H9 (cell line): ENCODE results near the gene MATK. TPM values are rescaled to one million over a fixed set of nuclear protein-coding genes. Genes with fewer than 3 reads are reported as not detected.

Experiments used
- DNase-seq: peaks from one replicate; pipeline ENCODE4 v3.0.0-alpha.2; 2017
- H2AFZ ChIP-seq: one replicate; pipeline ENCODE4 v1.6.1; 2013; ENCODE audit warnings: mild to moderate bottlenecking, low read length, control low read depth, moderate library complexity
- H2AK5ac ChIP-seq: 2 replicates; pipeline ENCODE4 v1.6.1; 2013; ENCODE audit warnings: low read length, control low read depth, mixed read lengths; ENCODE audit not compliant: insufficient read length
- H2BK120ac ChIP-seq: one replicate; pipeline ENCODE4 v1.6.1; 2013; ENCODE audit warnings: low read depth, mild to moderate bottlenecking, low read length, control low read depth, inconsistent platforms; ENCODE audit not compliant: poor library complexity, severe bottlenecking
- H2BK12ac ChIP-seq: 2 replicates; pipeline ENCODE4 v1.6.1; 2013; ENCODE audit warnings: low read length, control low read depth, mixed read lengths, low read depth; ENCODE audit not compliant: insufficient read length
- H2BK15ac ChIP-seq: 2 replicates; pipeline ENCODE4 v1.6.1; 2013; ENCODE audit warnings: low read depth, low read length, control low read depth
- H2BK20ac ChIP-seq: one replicate; pipeline ENCODE4 v1.6.1; 2013; ENCODE audit warnings: low read depth, mild to moderate bottlenecking, low read length, control low read depth, inconsistent platforms; ENCODE audit not compliant: poor library complexity, severe bottlenecking
- H2BK5ac ChIP-seq: 2 replicates; pipeline ENCODE4 v1.6.1; 2013; ENCODE audit warnings: low read length, control low read depth, mixed read lengths; ENCODE audit not compliant: insufficient read length
- H3K14ac ChIP-seq: 2 replicates; pipeline ENCODE4 v1.6.1; 2013; ENCODE audit warnings: low read length, control low read depth; ENCODE audit not compliant: insufficient read depth
- H3K18ac ChIP-seq: 2 replicates; pipeline ENCODE4 v1.6.1; 2013; ENCODE audit warnings: low read depth, mild to moderate bottlenecking, mixed read lengths, low read length, control low read depth; ENCODE audit not compliant: insufficient read length
- H3K23ac ChIP-seq: 2 replicates; pipeline ENCODE4 v1.6.1; 2013; ENCODE audit warnings: low read length, control low read depth, mixed read lengths, low read depth; ENCODE audit not compliant: insufficient read length
- H3K23me2 ChIP-seq: 2 replicates; pipeline ENCODE4 v1.6.1; 2013; ENCODE audit warnings: low read depth, mild to moderate bottlenecking, mixed read lengths, low read length, control low read depth; ENCODE audit not compliant: insufficient read length, poor library complexity, severe bottlenecking
- H3K27ac ChIP-seq: 2 replicates; pipeline ENCODE4 v1.5.1; 2013; ENCODE audit warnings: low read length, control low read depth, mixed read lengths, low read depth; ENCODE audit not compliant: insufficient read length
- H3K27me3 ChIP-seq: 2 replicates; pipeline ENCODE4 v1.6.1; 2013; ENCODE audit warnings: low read length, control low read depth, inconsistent platforms; ENCODE audit not compliant: insufficient read depth
- H3K4ac ChIP-seq: 2 replicates; pipeline ENCODE4 v1.6.1; 2013; ENCODE audit warnings: low read depth, mild to moderate bottlenecking, control low read depth, inconsistent platforms, low read length, moderate library complexity
- H3K4me1 ChIP-seq: 2 replicates; pipeline ENCODE4 v1.6.1; 2013; ENCODE audit warnings: low read length, control low read depth, inconsistent platforms; ENCODE audit not compliant: insufficient read depth
- H3K4me2 ChIP-seq: 2 replicates; pipeline ENCODE4 v1.6.1; 2013; ENCODE audit warnings: low read length, control low read depth, mixed read lengths; ENCODE audit not compliant: insufficient read length, insufficient read depth
- H3K56ac ChIP-seq: 2 replicates; pipeline ENCODE4 v1.6.1; 2013; ENCODE audit warnings: low read depth, mild to moderate bottlenecking, mixed read lengths, low read length, control low read depth; ENCODE audit not compliant: insufficient read length
- H3K79me1 ChIP-seq: 2 replicates; pipeline ENCODE4 v1.6.1; 2013; ENCODE audit warnings: low read depth, mild to moderate bottlenecking, moderate library complexity, low read length, control low read depth, inconsistent platforms; ENCODE audit not compliant: insufficient read depth, poor library complexity, severe bottlenecking
- H3K79me2 ChIP-seq: 2 replicates; pipeline ENCODE4 v1.6.1; 2013; ENCODE audit warnings: low read length, control low read depth, inconsistent platforms; ENCODE audit not compliant: insufficient read depth
- H3K9ac ChIP-seq: 2 replicates; pipeline ENCODE4 v1.6.1; 2013; ENCODE audit warnings: low read length, control low read depth, mixed read lengths; ENCODE audit not compliant: insufficient read length; ENCODE audit errors: extremely low read depth
- H3K9me3 ChIP-seq: one replicate; pipeline ENCODE4 v1.6.1; 2013; ENCODE audit warnings: low read depth, low read length, inconsistent platforms; ENCODE audit not compliant: control insufficient read depth
- H3T11ph ChIP-seq: one replicate; pipeline ENCODE4 v1.6.1; 2013; ENCODE audit warnings: mild to moderate bottlenecking, low read length, control low read depth, inconsistent platforms
- H4K20me1 ChIP-seq: one replicate; pipeline ENCODE4 v1.6.1; 2013; ENCODE audit not compliant: control insufficient read depth, insufficient read length, insufficient read depth
- H4K5ac ChIP-seq: 2 replicates; pipeline ENCODE4 v1.6.1; 2013; ENCODE audit warnings: low read depth, mild to moderate bottlenecking, mixed read lengths, low read length, control low read depth; ENCODE audit not compliant: insufficient read length
- H4K8ac ChIP-seq: replicated peaks from 2 replicates; pipeline ENCODE4 v1.6.1; 2013; ENCODE audit warnings: low read length, control low read depth, mixed read lengths, low read depth; ENCODE audit not compliant: insufficient read length
- H4K91ac ChIP-seq: 2 replicates; pipeline ENCODE4 v1.6.1; 2013; ENCODE audit warnings: low read depth, mild to moderate bottlenecking, moderate library complexity, mixed read lengths, low read length, control low read depth; ENCODE audit not compliant: insufficient read length
- H3K27ac Mint-ChIP-seq, 3 experiments: 2 replicates in 2 of 3; 3 replicates in 1 of 3; pipeline ENCODE4 v1.8.0; 2020 to 2021; ENCODE audit warnings: mixed read lengths in 3 of 3, mild to moderate bottlenecking in 1 of 3, moderate library complexity in 1 of 3
- H3K27me3 Mint-ChIP-seq: 2 replicates; pipeline ENCODE4 v1.8.0; 2021; ENCODE audit warnings: low read depth, mild to moderate bottlenecking, moderate library complexity, mixed read lengths
- H3K36me3 Mint-ChIP-seq, 3 experiments: 2 replicates in 2 of 3; 3 replicates in 1 of 3; pipeline ENCODE4 v1.8.0; 2020 to 2021; ENCODE audit warnings: low read depth in 3 of 3, mixed read lengths in 3 of 3; ENCODE audit not compliant: insufficient read depth in 1 of 3
- H3K4me1 Mint-ChIP-seq, 2 experiments: 2 replicates each; pipeline ENCODE4 v1.8.0; 2020; ENCODE audit warnings: mixed read lengths in 2 of 2
- H3K4me3 Mint-ChIP-seq, 2 experiments: 2 replicates in 1 of 2; 3 replicates in 1 of 2; pipeline ENCODE4 v1.8.0; 2020 to 2021; ENCODE audit warnings: mild to moderate bottlenecking in 2 of 2, mixed read lengths in 2 of 2, moderate library complexity in 1 of 2
- H3K9me3 Mint-ChIP-seq, 2 experiments: 2 replicates in 1 of 2; 3 replicates in 1 of 2; pipeline ENCODE4 v1.8.0; 2020; ENCODE audit warnings: mild to moderate bottlenecking in 2 of 2, mixed read lengths in 2 of 2, moderate library complexity in 1 of 2
- CTCF ChIP-seq: fragments of 200-600 bp; sonication (generic); conservative IDR thresholded peaks from 3 replicates; pipeline ENCODE4 v1.8.0; 2021; ENCODE audit warnings: antibody characterized with exemption, mild to moderate bottlenecking
- WGBS: extraction: QIAGEN DNeasy Blood & Tissue Kit; methylation state at CpG from one replicate; pipeline ENCODE4 v1.1.7; 2013; ENCODE audit warnings: missing lambda C conversion rate, low lambda C conversion rate, mixed read lengths; ENCODE audit not compliant: insufficient read length; ENCODE audit errors: extremely low coverage; 5-methylcytosine and 5-hydroxymethylcytosine counted together
- total RNA-seq: library from RNA; stranded (reverse); gene quantifications from 2 replicates; pipeline ENCODE4 v1.2.1, GENCODE V29; 2021

Gene MATK
- total RNA-seq, 1 experiment from 2014 or later: 13.5 TPM

- no peak for DNase-seq
- Histone ChIP-seq H3K18ac (no peak overlapping the region), H2BK120ac (no peak overlapping the region), H4K8ac (no peak overlapping the region), H2BK12ac (no peak overlapping the region), H4K5ac (no peak overlapping the region), H4K91ac (no peak overlapping the region), H2BK15ac (no peak overlapping the region), H3K4ac (no peak overlapping the region), H4K20me1 (no peaks in the 10 kb centered on the region), H2BK20ac (no peak overlapping the region), H3K23ac (no peak overlapping the region), H3K79me2 (no peaks in the 10 kb centered on the region), H3K79me1 (no peaks in the 10 kb centered on the region), H2AK5ac (no peak overlapping the region), H3T11ph (no peak overlapping the region), H3K9ac (no peak overlapping the region), H3K56ac (no peak overlapping the region), H2AFZ (no peak overlapping the region), H3K23me2 (no peaks in the 10 kb centered on the region), H3K14ac (no peak overlapping the region), H3K27ac (no peak overlapping the region), H3K27me3 (no peaks in the 10 kb centered on the region), H2BK5ac (no peak overlapping the region), H3K4me1 (no peaks in the 10 kb centered on the region), H3K4me2 (no peak overlapping the region), H3K9me3 (no peaks in the 10 kb centered on the region)
- Mint-ChIP-seq H3K4me3 (no peak overlapping the region), H3K36me3 (peaks cover 6 to 15% (median 12%) of the 10 kb centered on the region in 3 experiments; a peak in 5 of 7 replicates), H3K4me1 (peaks cover 7 to 15% of the 10 kb centered on the region in 2 experiments), H3K27ac (peak overlapping the region in 1 of 3 experiments; percentile 52; a peak in 1 of 7 replicates), H3K27me3 (no peaks in the 10 kb centered on the region), H3K9me3 (no peaks in the 10 kb centered on the region)
- TF ChIP-seq CTCF: no peak
- WGBS: no CpG with 5 or more reads among the region's 25 CpGs
Measured at GRCh38 chr19:3768015-3768747, 18.0 kb downstream of the MATK start.
